GM12872 (cell line): ENCODE measurements around the gene TFEB.

ENCODE experiments used
- CTCF ChIP-seq: IDR thresholded peaks from 3 replicates; pipeline ENCODE4 v1.5.1; 2011; ENCODE audit warnings: low read depth, mild to moderate bottlenecking, low read length, moderate library complexity; ENCODE audit not compliant: insufficient read depth

The TFEB gene

GRCh38 chr6:41733360-41733706 lies 2.1 kb downstream of the TFEB start:
- no peak for TF ChIP-seq CTCF

- TF ChIP-seq CTCF, result no peak
Measured at GRCh38 chr6:41732591-41733359, 2.6 kb downstream of the TFEB start.

GRCh38 chr6:41732149-41732548 lies 3.3 kb downstream of the TFEB start:
- TF ChIP-seq CTCF, result no peak

GRCh38 chr6:41731561-41732086 lies 3.8 kb downstream of the TFEB start:
- no peak for TF ChIP-seq CTCF

GRCh38 chr6:41730531-41731436 lies 4.6 kb downstream of the TFEB start:
- TF ChIP-seq CTCF, result no peak

GRCh38 chr6:41729624-41730023 lies 5.8 kb downstream of the TFEB start:
- TF ChIP-seq CTCF, result no peak

GRCh38 chr6:41728954-41729353 lies 6.5 kb downstream of the TFEB start:
- no peak for TF ChIP-seq CTCF
